HCT116 (cell line): ENCODE data around the gene GHRHR. TPM values are rescaled to one million over a fixed set of nuclear protein-coding genes. Genes with fewer than 3 reads are reported as not detected.

Source experiments
- ATAC-seq: fragments of 200-7000 bp; cut with Tn5 transposase; 2 replicates; pipeline ENCODE4 v1.9.1; 2020; ENCODE audit warnings: mild to moderate bottlenecking, moderate library complexity
- BruUV-seq: library from RNA; stranded (reverse); fragments of 400-500 nt; replicated peaks from 2 replicates; lab custom pipeline; 2021; lab: Mats Ljungman, UMichigan
- CTCF ChIA-PET: fragments of 300-600 bp; sonication (Branson Sonifier 250); formaldehyde crosslinking; loops from one replicate; lab custom pipeline; 2021; ENCODE audit warnings: antibody characterized with exemption; lab: Charles Lee
- POLR2A ChIA-PET: fragments of 300-600, 350-600 bp; sonication (Branson Sonifier 250); formaldehyde crosslinking; loops from one replicate; lab custom pipeline; 2021; ENCODE audit warnings: antibody characterized with exemption; lab: Charles Lee
- RAD21 ChIA-PET, 2 experiments: fragments of 300-600 bp; sonication (Branson Sonifier 250); formaldehyde crosslinking; loops; one replicate each; lab custom pipeline; 2023; ENCODE audit warnings: low total read pairs in 2 of 2; ENCODE audit not compliant: uncharacterized antibody in 2 of 2, unreplicated experiment in 2 of 2, low non-redundant PET in 1 of 2; lab: Charles Lee
- DNase-seq: peaks from one replicate; pipeline ENCODE4 v3.0.0-alpha.2; 2010; ENCODE audit warnings: low read depth, low spot score
- H2AFZ ChIP-seq: fragments of 200-600 bp; shearing (Covaris generic), sonication (generic); 2 replicates; pipeline ENCODE4 v1.6.1; 2017; ENCODE audit warnings: low read depth, mixed run types, mixed read lengths, antibody characterized with exemption, low read length; ENCODE audit not compliant: poor library complexity, severe bottlenecking
- H3K27ac ChIP-seq: 2 replicates; pipeline ENCODE4 v1.5.1; 2012; ENCODE audit warnings: low read depth, low read length
- H3K27me3 ChIP-seq: fragments of 200-600 bp; sonication (generic); 2 replicates; pipeline ENCODE4 v1.6.1; 2016; ENCODE audit warnings: mixed run types, low read length, mixed read lengths; ENCODE audit not compliant: insufficient read depth
- H3K36me3 ChIP-seq, 2 experiments: fragments of 200-500 bp in 1 of 2; fragments of 200-600 bp in 1 of 2; sonication (Bioruptor generic) in 1 of 2; sonication (generic) in 1 of 2; 2 replicates each; pipeline versions ENCODE4 v1.5.1 to v1.6.1; 2014 to 2016; ENCODE audit warnings: low read length in 2 of 2, inconsistent platforms in 1 of 2, mixed read lengths in 1 of 2, mixed run types in 1 of 2; ENCODE audit not compliant: insufficient read depth in 2 of 2, control insufficient read depth in 1 of 2
- H3K4me1 ChIP-seq, 2 experiments: fragments of 200-600 bp in 1 of 2; sonication (generic) in 1 of 2; 2 replicates each; pipeline versions ENCODE4 v1.5.1 to v1.6.1; 2012 to 2017; ENCODE audit warnings: low read length in 2 of 2, inconsistent platforms in 1 of 2, mild to moderate bottlenecking in 1 of 2, mixed read lengths in 1 of 2, mixed run types in 1 of 2, moderate library complexity in 1 of 2; ENCODE audit not compliant: insufficient read depth in 2 of 2, control insufficient read depth in 1 of 2
- H3K4me2 ChIP-seq: fragments of 200-600 bp; sonication (generic); 2 replicates; pipeline ENCODE4 v1.6.1; 2017; ENCODE audit warnings: mixed run types, low read length, mixed read lengths
- H3K4me3 ChIP-seq, 2 experiments: fragments of 200-600 bp in 1 of 2; sonication (generic) in 1 of 2; replicated peaks in 1 of 2; 2 replicates each; pipeline ENCODE4 v1.5.1; 2011 to 2016; ENCODE audit warnings: low read length in 2 of 2, control low read depth in 1 of 2, low read depth in 1 of 2, mild to moderate bottlenecking in 1 of 2, mixed read lengths in 1 of 2, mixed run types in 1 of 2
- H3K79me2 ChIP-seq: fragments of 200-600 bp; sonication (generic); 2 replicates; pipeline ENCODE4 v1.6.1; 2017; ENCODE audit warnings: mild to moderate bottlenecking, mixed run types, low read length, moderate library complexity, mixed read lengths; ENCODE audit not compliant: insufficient read depth
- H3K9ac ChIP-seq: fragments of 200-600 bp; sonication (generic); 2 replicates; pipeline ENCODE4 v1.6.1; 2016; ENCODE audit warnings: low read length, mixed read lengths
- H3K9me2 ChIP-seq: fragments of 200-600 bp; sonication (generic), shearing (Covaris generic); 2 replicates; pipeline ENCODE4 v1.6.1; 2017; ENCODE audit warnings: mixed run types, mild to moderate bottlenecking, moderate library complexity; ENCODE audit not compliant: insufficient read depth
- H3K9me3 ChIP-seq, 2 experiments: fragments of 200-500 bp in 1 of 2; fragments of 200-600 bp in 1 of 2; sonication (Bioruptor generic) in 1 of 2; sonication (generic) in 1 of 2; 2 replicates each; pipeline ENCODE4 v1.6.1; 2014 to 2017; ENCODE audit warnings: low read length in 2 of 2, mixed read lengths in 2 of 2, inconsistent platforms in 1 of 2, low read depth in 1 of 2, mild to moderate bottlenecking in 1 of 2, mixed run types in 1 of 2, moderate library complexity in 1 of 2; ENCODE audit not compliant: control insufficient read depth in 1 of 2, insufficient read depth in 1 of 2
- H4K20me1 ChIP-seq: fragments of 200-600 bp; sonication (generic), shearing (Covaris generic); 2 replicates; pipeline ENCODE4 v1.6.1; 2017; ENCODE audit warnings: mixed run types, mild to moderate bottlenecking, moderate library complexity; ENCODE audit not compliant: insufficient read depth
- SIN3A ChIP-seq: IDR thresholded peaks from 2 replicates; pipeline ENCODE4 v1.6.1; 2012; ENCODE audit warnings: low read depth
- SRF ChIP-seq: IDR thresholded peaks from 2 replicates; pipeline ENCODE4 v1.6.1; 2012; ENCODE audit warnings: low read depth
- intact Hi-C: fragments of 100-400 bp; cut with micrococcal nuclease; formaldehyde crosslinking; loops from 2 replicates; pipeline ENCODE4 v1.10.0; 2022
- total RNA-seq: library from RNA; stranded (reverse); gene quantifications from one replicate; pipeline ENCODE4 v1.2.1, GENCODE V29; 2021; ENCODE audit not compliant: unreplicated experiment
- TF ChIP-seq, protein P1 (sequence below): IDR thresholded peaks from 2 replicates; pipeline ENCODE4 v1.6.1; 2012
- TF ChIP-seq, protein P2 (sequence below): IDR thresholded peaks from 2 replicates; pipeline ENCODE4 v1.6.1; 2012
- TF ChIP-seq, protein P3 (sequence below): IDR thresholded peaks from 2 replicates; pipeline ENCODE4 v1.6.1; 2012; ENCODE audit warnings: low read depth

Gene GHRHR
- total RNA-seq, 1 experiment from 2014 or later = not detected

DNA sequence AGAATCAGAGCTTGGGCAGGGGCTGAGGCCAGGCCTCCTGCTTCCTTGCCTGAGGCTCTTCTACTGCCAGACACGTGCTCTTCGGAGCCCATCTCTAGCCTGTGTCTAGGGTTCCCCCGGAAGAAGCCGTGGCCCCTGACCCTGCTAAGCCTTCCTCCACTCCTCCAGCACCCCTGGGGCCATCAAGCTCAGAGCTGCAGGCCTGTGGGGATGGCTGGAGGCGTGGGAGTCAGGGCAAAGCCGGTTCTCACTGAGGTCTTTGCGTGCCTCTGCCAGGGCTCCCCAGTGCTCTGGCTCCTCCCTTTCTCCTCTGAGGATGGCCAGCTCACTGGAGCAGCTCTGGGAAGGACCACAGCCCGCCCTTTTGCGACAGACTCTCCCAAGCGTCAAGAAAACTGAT is 34.4 kb downstream of the GHRHR start:
- CTCF ChIA-PET = no interaction called here
- H4K20me1 ChIP-seq = no peaks in the 10 kb centered on the region
- TF ChIP-seq SRF (no peak), SIN3A (no peak)
- TF ChIP-seq, protein P1, sequence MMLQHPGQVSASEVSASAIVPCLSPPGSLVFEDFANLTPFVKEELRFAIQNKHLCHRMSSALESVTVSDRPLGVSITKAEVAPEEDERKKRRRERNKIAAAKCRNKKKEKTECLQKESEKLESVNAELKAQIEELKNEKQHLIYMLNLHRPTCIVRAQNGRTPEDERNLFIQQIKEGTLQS = no peak
- TF ChIP-seq, protein P2, sequence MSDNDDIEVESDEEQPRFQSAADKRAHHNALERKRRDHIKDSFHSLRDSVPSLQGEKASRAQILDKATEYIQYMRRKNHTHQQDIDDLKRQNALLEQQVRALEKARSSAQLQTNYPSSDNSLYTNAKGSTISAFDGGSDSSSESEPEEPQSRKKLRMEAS = no peak
- TF ChIP-seq, protein P3, sequence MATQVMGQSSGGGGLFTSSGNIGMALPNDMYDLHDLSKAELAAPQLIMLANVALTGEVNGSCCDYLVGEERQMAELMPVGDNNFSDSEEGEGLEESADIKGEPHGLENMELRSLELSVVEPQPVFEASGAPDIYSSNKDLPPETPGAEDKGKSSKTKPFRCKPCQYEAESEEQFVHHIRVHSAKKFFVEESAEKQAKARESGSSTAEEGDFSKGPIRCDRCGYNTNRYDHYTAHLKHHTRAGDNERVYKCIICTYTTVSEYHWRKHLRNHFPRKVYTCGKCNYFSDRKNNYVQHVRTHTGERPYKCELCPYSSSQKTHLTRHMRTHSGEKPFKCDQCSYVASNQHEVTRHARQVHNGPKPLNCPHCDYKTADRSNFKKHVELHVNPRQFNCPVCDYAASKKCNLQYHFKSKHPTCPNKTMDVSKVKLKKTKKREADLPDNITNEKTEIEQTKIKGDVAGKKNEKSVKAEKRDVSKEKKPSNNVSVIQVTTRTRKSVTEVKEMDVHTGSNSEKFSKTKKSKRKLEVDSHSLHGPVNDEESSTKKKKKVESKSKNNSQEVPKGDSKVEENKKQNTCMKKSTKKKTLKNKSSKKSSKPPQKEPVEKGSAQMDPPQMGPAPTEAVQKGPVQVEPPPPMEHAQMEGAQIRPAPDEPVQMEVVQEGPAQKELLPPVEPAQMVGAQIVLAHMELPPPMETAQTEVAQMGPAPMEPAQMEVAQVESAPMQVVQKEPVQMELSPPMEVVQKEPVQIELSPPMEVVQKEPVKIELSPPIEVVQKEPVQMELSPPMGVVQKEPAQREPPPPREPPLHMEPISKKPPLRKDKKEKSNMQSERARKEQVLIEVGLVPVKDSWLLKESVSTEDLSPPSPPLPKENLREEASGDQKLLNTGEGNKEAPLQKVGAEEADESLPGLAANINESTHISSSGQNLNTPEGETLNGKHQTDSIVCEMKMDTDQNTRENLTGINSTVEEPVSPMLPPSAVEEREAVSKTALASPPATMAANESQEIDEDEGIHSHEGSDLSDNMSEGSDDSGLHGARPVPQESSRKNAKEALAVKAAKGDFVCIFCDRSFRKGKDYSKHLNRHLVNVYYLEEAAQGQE = no peak
- TF ChIP-seq, all 23 proteins: peak for 0
- H3K27ac ChIP-seq = no peak overlapping the region
- BruUV-seq = no TSS peak
- H3K9me3 ChIP-seq = no peaks in the 10 kb centered on the region
- RAD21 ChIA-PET = no interaction called here
- H3K4me3 ChIP-seq = no peak overlapping the region
- H2AFZ ChIP-seq = no peak overlapping the region
- no peaks in the 10 kb centered on the region for H3K27me3 ChIP-seq
- no peaks in the 10 kb centered on the region for H3K4me1 ChIP-seq
- DNase-seq (no peak), ATAC-seq (no peak)
- no peaks in the 10 kb centered on the region for H3K9me2 ChIP-seq
- H3K4me2 ChIP-seq = no peak overlapping the region
- POLR2A ChIA-PET = no interaction called here
- H3K36me3 ChIP-seq = no peaks in the 10 kb centered on the region
- intact Hi-C loops = no loop called here
- H3K9ac ChIP-seq = no peak overlapping the region
- no peaks in the 10 kb centered on the region for H3K79me2 ChIP-seq
